ENCODE data around the gene WDR35.

- TF ChIP-seq POLR2A (IDR thresholded peaks at IDR 0.05; ENCODE audit: low read depth, low read length) (no peak), SPI1 (IDR thresholded peaks at IDR 0.05; ENCODE audit: low read depth, low read length) (no peak), POLR2AphosphoS5 (IDR thresholded peaks at IDR 0.05; ENCODE audit: low read depth, low read length) (no peak), TAF1 (IDR thresholded peaks at IDR 0.05; ENCODE audit: low read depth, low read length) (no peak), PAX5 (IDR thresholded peaks at IDR 0.05; ENCODE audit: insufficient read depth, low read length, severe bottlenecking) (no peak)
Measured at GRCh38 chr2:20033322-20033721, 43.4 kb upstream of the WDR35 start.
